Glutamatergic neuron (in vitro differentiated cells): ENCODE data around the gene RAD21L1. TPM values are rescaled to one million over a fixed set of nuclear protein-coding genes. Genes with fewer than 3 reads are reported as not detected.

Experiments used
- DNase-seq: peaks from one replicate; pipeline ENCODE4 v3.0.0; 2022
- H3K27ac Mint-ChIP-seq: one replicate; pipeline ENCODE4 v1.8.0; 2020; ENCODE audit warnings: mild to moderate bottlenecking, mixed read lengths, inconsistent platforms; ENCODE audit not compliant: unreplicated experiment
- H3K27me3 Mint-ChIP-seq: one replicate; pipeline ENCODE4 v1.8.0; 2020; ENCODE audit warnings: mild to moderate bottlenecking, moderate library complexity, mixed read lengths, inconsistent platforms; ENCODE audit not compliant: unreplicated experiment
- H3K36me3 Mint-ChIP-seq: one replicate; pipeline ENCODE4 v1.8.0; 2020; ENCODE audit warnings: mild to moderate bottlenecking, mixed read lengths, inconsistent platforms; ENCODE audit not compliant: unreplicated experiment
- H3K4me1 Mint-ChIP-seq: one replicate; pipeline ENCODE4 v1.8.0; 2020; ENCODE audit warnings: mild to moderate bottlenecking, low read depth, mixed read lengths, inconsistent platforms; ENCODE audit not compliant: unreplicated experiment
- H3K4me3 Mint-ChIP-seq: one replicate; pipeline ENCODE4 v1.8.0; 2020; ENCODE audit warnings: mild to moderate bottlenecking, mixed read lengths, inconsistent platforms; ENCODE audit not compliant: unreplicated experiment
- H3K9me3 Mint-ChIP-seq: one replicate; pipeline ENCODE4 v1.8.0; 2020; ENCODE audit warnings: mild to moderate bottlenecking, moderate library complexity, mixed read lengths, inconsistent platforms; ENCODE audit not compliant: unreplicated experiment
- CTCF ChIP-seq: fragments of 200-600 bp; sonication (generic); IDR thresholded peaks from one replicate; pipeline ENCODE4 v1.5.0; 2021; ENCODE audit not compliant: partially characterized antibody, unreplicated experiment
- total RNA-seq: library from RNA; stranded (reverse); fragmentation: NEBNext Ultra II Directional; extraction: Animal tissue kit (Norgen Biotek cat#: 25700); gene quantifications from one replicate; pipeline ENCODE4 v1.2.1, GENCODE V29; 2021; ENCODE audit not compliant: unreplicated experiment

RAD21L1 gene
- total RNA-seq, 1 donor from 2014 or later: not detected

- DNase-seq: no peak
- no peak for TF ChIP-seq CTCF
- H3K27ac Mint-ChIP-seq: no peak overlapping the region
- H3K4me3 Mint-ChIP-seq: no peak overlapping the region
- peaks cover 6% of the 10 kb centered on the region for H3K9me3 Mint-ChIP-seq
- peaks cover under 1% of the 10 kb centered on the region for H3K4me1 Mint-ChIP-seq
- peaks cover 6% of the 10 kb centered on the region for H3K36me3 Mint-ChIP-seq
- peaks cover 4% of the 10 kb centered on the region for H3K27me3 Mint-ChIP-seq
These were observed 77.1 kb downstream of the RAD21L1 start for GRCh38 chr20:1302685-1303541.

- H3K36me3 Mint-ChIP-seq: peaks cover 6% of the 10 kb centered on the region
- H3K27ac Mint-ChIP-seq: no peak overlapping the region
- no peak for DNase-seq
- H3K27me3 Mint-ChIP-seq: peaks cover 7% of the 10 kb centered on the region
- H3K9me3 Mint-ChIP-seq: peaks cover 4% of the 10 kb centered on the region
- no peak overlapping the region for H3K4me3 Mint-ChIP-seq
- H3K4me1 Mint-ChIP-seq: peaks cover 7% of the 10 kb centered on the region
- no peak for TF ChIP-seq CTCF
These were observed 79.1 kb downstream of the RAD21L1 start for GRCh38 chr20:1304710-1305515.

Other genes with a start within 250 kb of the RAD21L1 start
- 0.86 TPM for gene RSPO4, start 223.7 kb upstream of the RAD21L1 start, total RNA-seq
- gene PSMF1, start 107.4 kb upstream of the RAD21L1 start, total RNA-seq: 241 TPM
- gene TMEM74B, start 41.1 kb upstream of the RAD21L1 start, total RNA-seq: 5.0 TPM
- gene C20orf202, start 22.6 kb upstream of the RAD21L1 start, total RNA-seq: not detected
- gene SNPH, start 40.2 kb downstream of the RAD21L1 start, total RNA-seq: 34.5 TPM
- gene SDCBP2, start 103.1 kb downstream of the RAD21L1 start, total RNA-seq: 4.0 TPM
- 350 TPM for gene FKBP1A, start 167.0 kb downstream of the RAD21L1 start, total RNA-seq
- 71.4 TPM for gene NSFL1C, start 240.8 kb downstream of the RAD21L1 start, total RNA-seq